GM06990 (cell line): ENCODE data around the gene CTAG1A.

Experiments used
- DNase-seq: peaks from one replicate; pipeline ENCODE4 v3.0.0-alpha.2; 2011; ENCODE audit not compliant: insufficient read length; ENCODE audit errors: extremely low read depth
- H3K27me3 ChIP-seq: replicated peaks from 2 replicates; pipeline ENCODE4 v1.6.0; 2011; ENCODE audit warnings: low read length; ENCODE audit not compliant: control insufficient read depth, insufficient read depth
- H3K36me3 ChIP-seq: 2 replicates; pipeline ENCODE4 v1.5.1; 2011; ENCODE audit warnings: low read length; ENCODE audit not compliant: control insufficient read depth, insufficient read depth
- H3K4me3 ChIP-seq: replicated peaks from 2 replicates; pipeline ENCODE4 v1.5.1; 2011; ENCODE audit warnings: low read depth, mild to moderate bottlenecking, control low read depth, low read length
- CTCF ChIP-seq: IDR thresholded peaks from 2 replicates; pipeline ENCODE4 v1.5.1; 2011; ENCODE audit warnings: low read length, control low read depth, mild to moderate bottlenecking, inconsistent platforms; ENCODE audit not compliant: insufficient read depth, poor library complexity, severe bottlenecking

The CTAG1A gene

GRCh38 chrX:154541896-154542722 is 42.8 kb upstream of the CTAG1A start:
- no peak for TF ChIP-seq CTCF
- Histone ChIP-seq H3K27me3 (no peaks in the 10 kb centered on the region), H3K36me3 (no peaks in the 10 kb centered on the region; the same call in none of the 2 replicates), H3K4me3 (no peak overlapping the region)
- DNase-seq = no peak

GRCh38 chrX:154542723-154543424 is 42.1 kb upstream of the CTAG1A start:
- no peak for DNase-seq

GRCh38 chrX:154545673-154546274 is 39.2 kb upstream of the CTAG1A start:
- no peaks in the 10 kb centered on the region; the same call in none of the 2 replicates for H3K36me3 ChIP-seq
- H3K4me3 ChIP-seq = peak overlapping the region; percentile 58
- no peaks in the 10 kb centered on the region for H3K27me3 ChIP-seq
- DNase-seq = no peak
- no peak for TF ChIP-seq CTCF

More at GRCh38 chrX:154542723-154543424, 42.1 kb upstream of the CTAG1A start:
- Histone ChIP-seq H3K27me3 (no peaks in the 10 kb centered on the region), H3K36me3 (no peaks in the 10 kb centered on the region; the same call in none of the 2 replicates), H3K4me3 (no peak overlapping the region)
- TF ChIP-seq CTCF = no peak

- peak; percentile 84 for DNase-seq
- H3K27me3 ChIP-seq = no peaks in the 10 kb centered on the region
- H3K36me3 ChIP-seq = no peaks in the 10 kb centered on the region; the same call in none of the 2 replicates
- TF ChIP-seq CTCF = no peak
- H3K4me3 ChIP-seq = peak within 1 kb of the TSS; percentile 79
These were observed 38.3 kb upstream of the CTAG1A start, which contains the start of gene G6PD for GRCh38 chrX:154546354-154547244. TSS of gene G6PD (minus strand) at chrX:154546846. CDS start at chrX:154546155, 691 bp downstream.

GRCh38 chrX:154547245-154548027 is 37.5 kb upstream of the CTAG1A start, which contains the start of gene IKBKG:
TSS of gene IKBKG (plus strand) at chrX:154547620. CDS start at chrX:154552003, 4,383 bp downstream.
- peak; percentile 93 for DNase-seq
- peaks cover 2% of the 10 kb centered on the region for H3K36me3 ChIP-seq
- H3K27me3 ChIP-seq = no peaks in the 10 kb centered on the region
- TF ChIP-seq CTCF = no peak
- H3K4me3 ChIP-seq = peak within 1 kb of the TSS; percentile 79
